Prostate gland (tissue), 2 donors: ENCODE measurements around the gene ADRM1. TPM values are rescaled to one million over a fixed set of nuclear protein-coding genes. Genes with fewer than 3 reads are reported as not detected.

Source experiments
- DNase-seq: peaks from one replicate; pipeline ENCODE4 v3.0.0-alpha.2; 2019; ENCODE audit warnings: low spot score
- H3K27ac ChIP-seq, 2 donors: fragments of 200-600 bp; sonication (generic); 2 replicates each; pipeline ENCODE4 v1.5.1; 2017 to 2019
- H3K27me3 ChIP-seq: fragments of 200-600 bp; sonication (generic); replicated peaks from 2 replicates; pipeline ENCODE4 v1.5.1; 2019; ENCODE audit not compliant: insufficient read depth
- H3K36me3 ChIP-seq, 2 donors: fragments of 200-600 bp; sonication (generic); 1 replicate in 1 of 2; 2 replicates in 1 of 2; pipeline versions ENCODE4 v1.5.1 to v1.8.1; 2017 to 2019
- H3K4me1 ChIP-seq: fragments of 200-600 bp; sonication (generic); replicated peaks from 2 replicates; pipeline ENCODE4 v1.5.1; 2019
- H3K4me3 ChIP-seq, 2 donors: fragments of 200-600 bp; sonication (generic); 2 replicates each; pipeline ENCODE4 v1.5.1; 2017 to 2019
- H3K9me3 ChIP-seq: fragments of 200-600 bp; sonication (generic); 2 replicates; pipeline ENCODE4 v1.5.1; 2017
- POLR2A ChIP-seq: fragments of 450-650 bp; IDR thresholded peaks from one replicate; pipeline ENCODE4 v1.6.1; 2016; ENCODE audit warnings: antibody characterized with exemption, mild to moderate bottlenecking
- POLR2AphosphoS5 ChIP-seq: sonication (generic); formaldehyde crosslinking; IDR thresholded peaks from one replicate; pipeline ENCODE4 v1.6.1; 2017; ENCODE audit warnings: antibody characterized with exemption
- WGBS: methylation state at CpG from one replicate; pipeline ENCODE4 v1.1.5; 2018; 5-methylcytosine and 5-hydroxymethylcytosine counted together
- intact Hi-C: fragments of 100-400 bp; cut with DNase I; formaldehyde crosslinking; loops from one replicate; pipeline ENCODE4 v1.14.2; 2022
- total RNA-seq, 2 donors: library from RNA; depleted of rRNA; stranded (reverse); fragments of >200 nt; gene quantifications; one replicate each; pipeline ENCODE4 v1.1.0, GENCODE V29; 2016
- TF ChIP-seq, protein P1 (sequence below), 4 experiments: fragments of 200-600 bp in 2 of 4; fragments of 450-650 bp in 2 of 4; sonication (generic) in 2 of 4; IDR thresholded peaks; 1 replicate in 3 of 4; 2 replicates in 1 of 4; pipeline ENCODE4 v1.5.1; 2016 to 2019; ENCODE audit warnings: antibody characterized with exemption in 4 of 4, mild to moderate bottlenecking in 2 of 4, moderate library complexity in 2 of 4

Gene ADRM1
- total RNA-seq, 2 donors from 2014 or later = 149 to 207 TPM

DNA sequence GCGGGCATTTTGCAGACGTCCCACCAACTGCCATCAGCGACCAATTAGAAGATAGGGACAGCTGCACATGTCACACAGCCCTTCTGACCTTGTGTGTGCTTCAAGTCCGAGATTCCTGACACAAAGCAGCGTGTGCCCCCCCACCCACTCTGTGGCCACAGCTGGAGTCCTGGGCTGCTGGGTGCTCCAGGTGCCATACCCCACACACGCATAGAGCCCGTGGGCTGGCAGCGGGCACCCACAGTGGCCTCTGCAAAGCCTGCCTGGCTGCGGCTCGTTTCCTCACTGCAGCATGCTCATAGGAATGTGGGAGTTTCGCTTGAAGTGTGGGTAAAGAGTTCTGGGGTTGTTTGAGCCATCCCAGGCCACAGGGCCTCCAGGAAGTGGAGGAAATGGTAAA is 2.5 kb upstream of the ADRM1 start:
- WGBS = 83% methylated on average over 11 of the region's 11 CpGs
- intact Hi-C loops = loop anchor here (10.0 kb wide), 1 partner anchor 194 kb away; no protein-coding TSS in a partner anchor
- no peaks in the 10 kb centered on the region for H3K27me3 ChIP-seq
- no peaks in the 10 kb centered on the region for H3K36me3 ChIP-seq
- no peak overlapping the region for H3K4me3 ChIP-seq
- no peak overlapping the region for H3K27ac ChIP-seq
- DNase-seq = no peak
- peaks cover 24% of the 10 kb centered on the region for H3K4me1 ChIP-seq
- TF ChIP-seq, protein P1, sequence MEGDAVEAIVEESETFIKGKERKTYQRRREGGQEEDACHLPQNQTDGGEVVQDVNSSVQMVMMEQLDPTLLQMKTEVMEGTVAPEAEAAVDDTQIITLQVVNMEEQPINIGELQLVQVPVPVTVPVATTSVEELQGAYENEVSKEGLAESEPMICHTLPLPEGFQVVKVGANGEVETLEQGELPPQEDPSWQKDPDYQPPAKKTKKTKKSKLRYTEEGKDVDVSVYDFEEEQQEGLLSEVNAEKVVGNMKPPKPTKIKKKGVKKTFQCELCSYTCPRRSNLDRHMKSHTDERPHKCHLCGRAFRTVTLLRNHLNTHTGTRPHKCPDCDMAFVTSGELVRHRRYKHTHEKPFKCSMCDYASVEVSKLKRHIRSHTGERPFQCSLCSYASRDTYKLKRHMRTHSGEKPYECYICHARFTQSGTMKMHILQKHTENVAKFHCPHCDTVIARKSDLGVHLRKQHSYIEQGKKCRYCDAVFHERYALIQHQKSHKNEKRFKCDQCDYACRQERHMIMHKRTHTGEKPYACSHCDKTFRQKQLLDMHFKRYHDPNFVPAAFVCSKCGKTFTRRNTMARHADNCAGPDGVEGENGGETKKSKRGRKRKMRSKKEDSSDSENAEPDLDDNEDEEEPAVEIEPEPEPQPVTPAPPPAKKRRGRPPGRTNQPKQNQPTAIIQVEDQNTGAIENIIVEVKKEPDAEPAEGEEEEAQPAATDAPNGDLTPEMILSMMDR (IDR thresholded peaks at IDR 0.05) = no peak
- TF ChIP-seq POLR2AphosphoS5 (no peak), POLR2A (no peak)
- no peaks in the 10 kb centered on the region for H3K9me3 ChIP-seq

DNA sequence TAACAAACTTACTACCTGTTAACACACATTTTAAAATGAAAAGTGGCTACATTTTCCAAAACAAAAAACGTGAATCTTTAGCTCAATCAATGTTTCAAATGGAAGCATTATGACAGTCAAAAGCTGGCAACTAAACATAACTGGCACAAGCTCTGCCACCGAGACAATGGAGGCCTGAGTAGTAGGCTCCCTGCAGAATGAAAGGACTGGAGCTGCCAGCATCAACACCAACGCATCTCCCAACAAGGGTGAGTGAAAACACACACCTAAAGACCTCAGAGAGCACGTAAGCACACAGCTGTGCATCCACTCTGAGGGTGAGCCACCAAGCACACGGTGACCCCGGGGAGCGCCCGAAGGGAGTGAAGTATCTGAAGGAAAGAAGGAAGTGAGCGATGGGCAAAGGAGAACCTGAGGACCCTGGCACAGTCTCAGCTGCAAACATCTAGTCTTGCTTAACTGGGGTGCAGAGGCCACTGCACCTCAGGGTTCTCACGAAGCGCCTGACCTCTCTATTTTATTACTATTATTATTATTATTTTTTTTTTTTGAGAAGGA is 1.6 kb upstream of the ADRM1 start:
- TF ChIP-seq, protein P1 (IDR thresholded peaks at IDR 0.05) = no peak
- TF ChIP-seq POLR2A (no peak), POLR2AphosphoS5 (no peak)
- DNase-seq = no peak
- H3K4me3 ChIP-seq = no peak overlapping the region
- intact Hi-C loops = loop anchor here (10.0 kb wide), 1 partner anchor 194 kb away; no protein-coding TSS in a partner anchor
- H3K9me3 ChIP-seq = no peaks in the 10 kb centered on the region
- peaks cover 24% of the 10 kb centered on the region for H3K4me1 ChIP-seq
- 86% methylated on average over 11 of the region's 11 CpGs for WGBS
- no peaks in the 10 kb centered on the region for H3K27me3 ChIP-seq
- no peak overlapping the region for H3K27ac ChIP-seq
- peaks cover 0 to 1% of the 10 kb centered on the region in 2 donors for H3K36me3 ChIP-seq

DNA sequence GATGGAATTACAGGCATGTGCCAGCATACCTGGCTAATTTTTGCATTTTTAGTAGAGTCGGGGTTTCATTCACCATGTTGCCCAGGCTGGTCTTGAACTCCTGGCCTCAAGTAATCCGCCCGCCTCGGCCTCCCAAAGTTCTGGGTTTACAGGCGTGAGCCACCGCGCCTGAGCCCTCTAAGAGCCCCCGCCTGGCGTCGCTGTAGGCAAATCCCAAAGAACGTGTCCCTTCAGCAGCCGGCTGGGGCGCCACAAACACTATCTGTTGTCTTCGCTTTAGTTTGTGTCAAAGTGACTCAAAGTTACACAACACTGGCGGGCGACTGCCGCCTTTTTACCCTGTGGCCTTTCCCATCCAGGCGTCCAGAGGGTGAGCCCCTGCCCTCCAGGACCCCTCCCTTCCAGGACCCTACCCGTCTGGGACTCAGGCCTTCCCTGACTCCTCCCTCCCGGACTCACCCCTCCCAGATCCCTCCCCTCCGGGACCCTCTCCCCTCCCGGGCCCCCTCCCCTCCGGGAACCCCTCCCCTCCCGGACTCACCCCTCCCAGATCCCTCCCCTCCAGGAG is 940 bp upstream of the ADRM1 start:
- intact Hi-C loops = loop anchor here (2.0 to 10.0 kb wide), 2 partner anchors 75 to 193 kb away; no protein-coding TSS in a partner anchor
- H3K4me1 ChIP-seq = peaks cover 24% of the 10 kb centered on the region
- no peaks in the 10 kb centered on the region for H3K9me3 ChIP-seq
- peak overlapping the region; percentile 98 to 99 for H3K27ac ChIP-seq
- H3K4me3 ChIP-seq = peak overlapping the region; percentile 84 to 91
- no peaks in the 10 kb centered on the region for H3K27me3 ChIP-seq
- 3% methylated on average over 24 of the region's 24 CpGs for WGBS
- peak; percentile 87 for DNase-seq
- TF ChIP-seq, protein P1 (IDR thresholded peaks at IDR 0.05) = peak; percentile 72 to 96 (median 84)
- TF ChIP-seq POLR2A (peak; percentile 14), POLR2AphosphoS5 (peak; percentile 77)
- peaks cover 0 to 8% of the 10 kb centered on the region in 2 donors for H3K36me3 ChIP-seq

DNA sequence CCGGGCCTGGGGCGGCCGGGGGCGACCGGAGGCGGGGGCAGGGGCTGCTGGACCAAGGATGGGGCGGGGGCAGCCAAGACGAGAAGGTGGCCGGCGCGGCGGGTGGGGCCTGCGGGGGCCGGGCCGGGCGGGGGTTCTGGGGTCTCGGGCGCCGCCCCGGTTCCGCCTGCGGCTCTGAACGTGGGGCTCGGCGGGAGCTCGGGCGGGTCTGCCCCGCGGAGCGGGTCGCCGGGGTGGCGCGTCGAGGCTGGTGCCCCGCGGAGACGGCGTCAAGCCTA is 204 bp downstream of the ADRM1 start:
- Histone ChIP-seq H3K4me3 (peak overlapping the region; percentile 84 to 91), H3K27me3 (no peaks in the 10 kb centered on the region), H3K36me3 (peaks cover 0 to 16% of the 10 kb centered on the region in 2 donors), H3K27ac (peak overlapping the region; percentile 98 to 99), H3K9me3 (no peaks in the 10 kb centered on the region), H3K4me1 (peaks cover 24% of the 10 kb centered on the region)
- TF ChIP-seq, protein P1 (IDR thresholded peaks at IDR 0.05) = no peak
- TF ChIP-seq POLR2AphosphoS5 (no peak), POLR2A (no peak)
- intact Hi-C loops = loop anchor here (2.0 to 10.0 kb wide), 2 partner anchors 74 to 192 kb away; no protein-coding TSS in a partner anchor
- DNase-seq = no peak
- 0% methylated on average over 5 of the region's 39 CpGs for WGBS
